IMR-90 (cell line): Measurements from ENCODE around the gene RIPK3. TPM values are rescaled to one million over a fixed set of nuclear protein-coding genes. Genes with fewer than 3 reads are reported as not detected.

Experiments
- ATAC-seq: fragments of 200-7000 bp; cut with Tn5 transposase; 2 replicates; pipeline ENCODE4 v1.9.1; 2020; ENCODE audit warnings: low read depth, mild to moderate bottlenecking, moderate library complexity
- BruUV-seq: library from RNA; stranded (reverse); fragments of 400-500 nt; replicated peaks from 2 replicates; lab custom pipeline; 2021; lab: Mats Ljungman, UMichigan
- CTCF ChIA-PET: fragments of 300-600 bp; formaldehyde crosslinking; extraction: SDS; loops from one replicate; lab custom pipeline; 2021; ENCODE audit warnings: antibody characterized with exemption; lab: Yijun Ruan, JAX
- POLR2A ChIA-PET: fragments of 300-600 bp; sonication (Branson Sonifier 250); formaldehyde crosslinking; loops from one replicate; lab custom pipeline; 2022; ENCODE audit warnings: antibody characterized with exemption; ENCODE audit not compliant: unreplicated experiment; lab: Charles Lee
- DNase-seq: peaks from one replicate; pipeline ENCODE4 v3.0.0; 2013
- H2AFZ ChIP-seq: replicated peaks from 2 replicates; pipeline ENCODE3; 2013; ENCODE audit warnings: low read length, mild to moderate bottlenecking; ENCODE audit not compliant: poor library complexity
- H2AK5ac ChIP-seq: 2 replicates; pipeline ENCODE4 v1.6.1; 2013; ENCODE audit warnings: low read depth, low read length, inconsistent platforms
- H2AK9ac ChIP-seq: replicated peaks from 2 replicates; pipeline ENCODE3; 2013; ENCODE audit warnings: mild to moderate bottlenecking, low read depth, low read length, moderate library complexity; ENCODE audit not compliant: poor library complexity
- H2BK120ac ChIP-seq: 2 replicates; pipeline ENCODE4 v1.6.1; 2013; ENCODE audit warnings: low read depth, low read length, inconsistent platforms
- H2BK15ac ChIP-seq: 3 replicates; pipeline ENCODE4 v1.6.1; 2013; ENCODE audit warnings: low read depth, low read length, inconsistent platforms
- H2BK20ac ChIP-seq: 2 replicates; pipeline ENCODE4 v1.6.1; 2013; ENCODE audit warnings: low read depth, mild to moderate bottlenecking, inconsistent platforms, low read length, moderate library complexity
- H2BK5ac ChIP-seq: 2 replicates; pipeline ENCODE4 v1.6.1; 2013; ENCODE audit warnings: mild to moderate bottlenecking, low read depth, low read length, inconsistent platforms; ENCODE audit not compliant: poor library complexity, severe bottlenecking
- H3K14ac ChIP-seq: replicated peaks from 2 replicates; pipeline ENCODE4 v1.6.1; 2013; ENCODE audit warnings: low read depth, low read length, inconsistent platforms
- H3K18ac ChIP-seq: 2 replicates; pipeline ENCODE4 v1.6.1; 2013; ENCODE audit warnings: low read depth, low read length, control low read depth
- H3K23ac ChIP-seq: 2 replicates; pipeline ENCODE4 v1.6.1; 2013; ENCODE audit warnings: low read depth, low read length, inconsistent platforms
- H3K27ac ChIP-seq: 2 replicates; pipeline ENCODE4 v1.5.1; 2013; ENCODE audit warnings: mild to moderate bottlenecking, control low read depth, low read length; ENCODE audit not compliant: insufficient read depth
- H3K27me3 ChIP-seq: 2 replicates; pipeline ENCODE4 v1.6.1; 2013; ENCODE audit warnings: low read length; ENCODE audit not compliant: control insufficient read depth, insufficient read depth
- H3K36me3 ChIP-seq: 2 replicates; pipeline ENCODE4 v1.6.1; 2013; ENCODE audit warnings: low read length, mixed read lengths; ENCODE audit not compliant: control insufficient read depth, insufficient read depth
- H3K4ac ChIP-seq: 2 replicates; pipeline ENCODE4 v1.6.1; 2013; ENCODE audit warnings: low read depth, low read length, inconsistent platforms
- H3K4me1 ChIP-seq: 2 replicates; pipeline ENCODE4 v1.6.1; 2013; ENCODE audit warnings: low read length, mixed read lengths; ENCODE audit not compliant: control insufficient read depth, insufficient read depth
- H3K4me2 ChIP-seq: 2 replicates; pipeline ENCODE4 v1.6.1; 2013; ENCODE audit warnings: low read depth, mild to moderate bottlenecking, control low read depth, low read length, moderate library complexity
- H3K4me3 ChIP-seq: 2 replicates; pipeline ENCODE4 v1.5.1; 2013; ENCODE audit warnings: low read depth, mild to moderate bottlenecking, control low read depth, low read length, moderate library complexity; ENCODE audit not compliant: insufficient read depth
- H3K56ac ChIP-seq: 2 replicates; pipeline ENCODE4 v1.6.1; 2013; ENCODE audit warnings: low read length, inconsistent platforms; ENCODE audit not compliant: insufficient read depth; ENCODE audit errors: extremely low read depth
- H3K79me1 ChIP-seq, 2 experiments: 2 replicates each; pipeline ENCODE4 v1.6.1; 2013; ENCODE audit warnings: low read length in 2 of 2, inconsistent platforms in 1 of 2, low read depth in 1 of 2
- H3K9ac ChIP-seq: 2 replicates; pipeline ENCODE4 v1.6.1; 2013; ENCODE audit warnings: low read depth, low read length, control low read depth
- H3K9me1 ChIP-seq: 2 replicates; pipeline ENCODE4 v1.6.1; 2013; ENCODE audit warnings: low read length, inconsistent platforms; ENCODE audit not compliant: insufficient read depth
- H3K9me3 ChIP-seq: 2 replicates; pipeline ENCODE4 v1.6.1; 2013; ENCODE audit warnings: low read length; ENCODE audit not compliant: control insufficient read depth, insufficient read depth
- H4K20me1 ChIP-seq: 2 replicates; pipeline ENCODE4 v1.6.1; 2013; ENCODE audit warnings: low read length, inconsistent platforms; ENCODE audit not compliant: insufficient read depth
- H4K5ac ChIP-seq: 2 replicates; pipeline ENCODE4 v1.6.1; 2013; ENCODE audit warnings: mild to moderate bottlenecking, low read depth, low read length, control low read depth
- H4K8ac ChIP-seq, 2 experiments: 2 replicates each; pipeline ENCODE4 v1.6.1; 2013; ENCODE audit warnings: low read depth in 2 of 2, low read length in 2 of 2, control low read depth in 1 of 2, inconsistent platforms in 1 of 2
- H4K91ac ChIP-seq: 2 replicates; pipeline ENCODE4 v1.6.1; 2013; ENCODE audit warnings: low read depth, low read length, inconsistent platforms; ENCODE audit not compliant: insufficient read depth
- BHLHE40 ChIP-seq: fragments of 150-350 bp; IDR thresholded peaks from 2 replicates; pipeline ENCODE4 v1.6.1; 2016; ENCODE audit warnings: mild to moderate bottlenecking, low read depth, low read length
- CHD1 ChIP-seq: IDR thresholded peaks from 2 replicates; pipeline ENCODE4 v1.6.1; 2012; ENCODE audit warnings: low read depth, low read length, improper control_type of control experiment
- FOS ChIP-seq: fragments of 150-350 bp; IDR thresholded peaks from 2 replicates; pipeline ENCODE4 v1.6.1; 2016; ENCODE audit warnings: low read depth, low read length
- MAZ ChIP-seq: IDR thresholded peaks from 2 replicates; pipeline ENCODE4 v1.6.1; 2012; ENCODE audit warnings: low read depth, mild to moderate bottlenecking, low read length, improper control_type of control experiment, moderate library complexity, borderline replicate concordance
- MXI1 ChIP-seq: IDR thresholded peaks from 2 replicates; pipeline ENCODE4 v1.6.1; 2012; ENCODE audit warnings: low read depth, mild to moderate bottlenecking, low read length, moderate library complexity, borderline replicate concordance
- POLR2A ChIP-seq: IDR thresholded peaks from 2 replicates; pipeline ENCODE4 v1.6.1; 2012; ENCODE audit warnings: mild to moderate bottlenecking, low read depth, low read length
- RAD21 ChIP-seq: IDR thresholded peaks from 2 replicates; pipeline ENCODE4 v1.6.1; 2012; ENCODE audit warnings: low read length, improper control_type of control experiment
- RCOR1 ChIP-seq: IDR thresholded peaks from 2 replicates; pipeline ENCODE4 v1.6.1; 2012; ENCODE audit warnings: mild to moderate bottlenecking, low read length, improper control_type of control experiment; ENCODE audit not compliant: insufficient replicate concordance
- RFX5 ChIP-seq: IDR thresholded peaks from 2 replicates; pipeline ENCODE4 v1.8.0; 2012; ENCODE audit warnings: low read depth, mild to moderate bottlenecking, low read length, moderate library complexity
- SMC3 ChIP-seq: fragments of 150-350 bp; IDR thresholded peaks from 2 replicates; pipeline ENCODE4 v1.6.1; 2016; ENCODE audit warnings: low read depth, mild to moderate bottlenecking, antibody characterized with exemption, low read length, moderate library complexity
- WGBS, 2 experiments: methylation state at CpG; one replicate each; pipeline versions ENCODE4 v1.1.5 to v1.1.7; 2013; ENCODE audit warnings: missing lambda C conversion rate in 2 of 2; ENCODE audit not compliant: insufficient read length in 1 of 2; ENCODE audit errors: extremely low coverage in 2 of 2; 5-methylcytosine and 5-hydroxymethylcytosine counted together
- dilution Hi-C: fragments of 300-500 bp; cut with HindIII; formaldehyde crosslinking; loops from one replicate; pipeline ENCODE4 v1.14.3; 2018; ENCODE audit warnings: low sequenced_read_pairs; ENCODE audit not compliant: unreplicated experiment
- in situ Hi-C: fragments of 300-500 bp; cut with MboI; formaldehyde crosslinking; loops from 3 replicates; pipeline ENCODE4 v1.14.3; 2019; ENCODE audit warnings: low sequenced_read_pairs, inconsistent platforms, mixed read lengths
- intact Hi-C: fragments of 100-400 bp; cut with micrococcal nuclease; formaldehyde crosslinking; loops from 2 replicates; pipeline ENCODE4 v1.10.0; 2022
- polyA plus RNA-seq, 3 experiments: library from polyadenylated mRNA; depleted of rRNA; stranded (reverse); fragments of >200 nt; gene quantifications; 2 replicates each; pipeline ENCODE4 v1.2.3, GENCODE V29; 2012; ENCODE audit warnings: low replicate concordance in 1 of 3
- total RNA-seq: library from RNA; depleted of rRNA; stranded (reverse); fragments of >200 nt; gene quantifications from 2 replicates; pipeline ENCODE4 v1.2.3, GENCODE V29; 2012
- TF ChIP-seq, protein P1 (sequence below): fragments of 150-350 bp; IDR thresholded peaks from 2 replicates; pipeline ENCODE4 v1.6.1; 2017; ENCODE audit warnings: mild to moderate bottlenecking, antibody characterized with exemption, low read length, low read depth
- TF ChIP-seq, protein P2 (sequence below): fragments of 150-350 bp; IDR thresholded peaks from 2 replicates; pipeline ENCODE4 v1.6.1; 2016; ENCODE audit warnings: low read depth, mild to moderate bottlenecking, low read length, moderate library complexity, borderline replicate concordance

The RIPK3 gene
- total and polyA plus RNA-seq, 2 of the 4 experiments (the other 2 are of a cell fraction) = 0.09 TPM; not detected in 1

DNA sequence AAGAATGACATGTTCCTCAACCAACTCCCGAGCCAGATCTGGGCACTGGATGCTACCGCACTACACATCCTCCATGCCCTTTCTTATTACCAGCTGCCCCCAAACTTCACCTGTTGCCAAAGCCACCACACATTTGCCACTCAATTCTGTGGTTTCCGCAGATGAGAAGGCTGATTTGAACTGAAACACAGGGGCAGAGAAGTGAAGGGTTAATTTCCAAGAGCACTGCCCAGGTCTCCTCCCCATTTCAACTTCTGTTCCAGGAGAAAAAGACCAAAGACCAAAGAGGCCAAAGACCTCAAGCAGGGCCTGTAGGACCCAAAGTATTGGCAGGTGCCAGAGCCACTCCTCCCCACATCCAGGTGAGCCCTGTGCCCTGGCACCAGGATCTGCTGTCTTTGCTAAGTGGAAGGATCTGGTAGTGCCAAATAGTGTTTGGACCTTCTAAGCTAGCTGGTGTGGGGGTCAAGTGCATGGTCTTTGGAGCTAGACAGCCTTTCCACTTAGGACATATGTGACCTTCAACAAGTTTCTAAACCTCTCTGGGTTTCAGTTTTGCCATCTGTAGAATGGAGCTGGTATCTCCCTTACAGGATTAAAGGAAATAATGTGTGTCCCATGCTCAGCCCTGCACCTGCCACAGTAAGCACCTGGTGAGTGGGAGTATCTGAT is 48.2 kb downstream of the RIPK3 start:
- no peak overlapping the region for H3K14ac ChIP-seq
- no peak for TF ChIP-seq POLR2A
- TF ChIP-seq CHD1 = no peak
- TF ChIP-seq BHLHE40 = no peak
- TF ChIP-seq, protein P1, sequence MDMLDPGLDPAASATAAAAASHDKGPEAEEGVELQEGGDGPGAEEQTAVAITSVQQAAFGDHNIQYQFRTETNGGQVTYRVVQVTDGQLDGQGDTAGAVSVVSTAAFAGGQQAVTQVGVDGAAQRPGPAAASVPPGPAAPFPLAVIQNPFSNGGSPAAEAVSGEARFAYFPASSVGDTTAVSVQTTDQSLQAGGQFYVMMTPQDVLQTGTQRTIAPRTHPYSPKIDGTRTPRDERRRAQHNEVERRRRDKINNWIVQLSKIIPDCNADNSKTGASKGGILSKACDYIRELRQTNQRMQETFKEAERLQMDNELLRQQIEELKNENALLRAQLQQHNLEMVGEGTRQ = no peak
- TF ChIP-seq MXI1 = no peak
- TF ChIP-seq, protein P2, sequence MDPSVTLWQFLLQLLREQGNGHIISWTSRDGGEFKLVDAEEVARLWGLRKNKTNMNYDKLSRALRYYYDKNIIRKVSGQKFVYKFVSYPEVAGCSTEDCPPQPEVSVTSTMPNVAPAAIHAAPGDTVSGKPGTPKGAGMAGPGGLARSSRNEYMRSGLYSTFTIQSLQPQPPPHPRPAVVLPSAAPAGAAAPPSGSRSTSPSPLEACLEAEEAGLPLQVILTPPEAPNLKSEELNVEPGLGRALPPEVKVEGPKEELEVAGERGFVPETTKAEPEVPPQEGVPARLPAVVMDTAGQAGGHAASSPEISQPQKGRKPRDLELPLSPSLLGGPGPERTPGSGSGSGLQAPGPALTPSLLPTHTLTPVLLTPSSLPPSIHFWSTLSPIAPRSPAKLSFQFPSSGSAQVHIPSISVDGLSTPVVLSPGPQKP = no peak
- no peak for TF ChIP-seq SMC3
- no peak for TF ChIP-seq RFX5
- TF ChIP-seq RCOR1 = no peak
- no peak for TF ChIP-seq MAZ
- no peak for TF ChIP-seq FOS
- TF ChIP-seq RAD21 = no peak
- WGBS, 2 experiments = no CpG with 5 or more reads among the region's 3 CpGs
- no peak overlapping the region for H2AK5ac ChIP-seq
- no peak overlapping the region for H3K9ac ChIP-seq
- H3K9me3 ChIP-seq = no peaks in the 10 kb centered on the region
- no peak overlapping the region for H2AK9ac ChIP-seq
- no TSS peak for BruUV-seq
- no peak overlapping the region for H3K4ac ChIP-seq
- ChIA-PET POLR2A (no interaction called here), CTCF (interaction anchor here (2.1 kb wide), 1 partner anchor 16 kb away, joined by 5 read pairs; the partner anchor contains the start of gene CIDEB)
- H3K56ac ChIP-seq = no peak overlapping the region
- no peaks in the 10 kb centered on the region for H3K27me3 ChIP-seq
- H3K36me3 ChIP-seq = peaks cover 28% of the 10 kb centered on the region
- H4K5ac ChIP-seq = no peak overlapping the region
- 0 out of 4 replicates have a peak, but pooled peaks cover 2 to 4% of the 10 kb centered on the region in 2 experiments for H3K79me1 ChIP-seq
- no peaks in the 10 kb centered on the region for H4K20me1 ChIP-seq
- intact Hi-C loops = loop anchor here (10.0 kb wide), 1 partner anchor 307 kb away; the partner anchor contains the start of gene DHRS4L2
- H2AFZ ChIP-seq = no peak overlapping the region
- no peak overlapping the region for H2BK15ac ChIP-seq
- peaks cover 1% of the 10 kb centered on the region for H3K4me1 ChIP-seq
- H3K4me3 ChIP-seq = no peak overlapping the region
- no peak overlapping the region for H3K27ac ChIP-seq
- no peak overlapping the region for H4K8ac ChIP-seq
- DNase-seq (no peak), ATAC-seq (no peak)
- H4K91ac ChIP-seq = no peak overlapping the region
- H2BK20ac ChIP-seq = no peak overlapping the region
- H3K18ac ChIP-seq = no peak overlapping the region
- dilution Hi-C loops = no loop called here
- H3K23ac ChIP-seq = no peak overlapping the region
- H2BK120ac ChIP-seq = no peak overlapping the region
- no peak overlapping the region for H3K4me2 ChIP-seq
- no peaks in the 10 kb centered on the region for H3K9me1 ChIP-seq
- in situ Hi-C loops = no loop called here
- no peak overlapping the region for H2BK5ac ChIP-seq
